Heart left ventricle (tissue), 16 donors: ENCODE results near the gene PLA2G2C. TPM values are rescaled to one million over a fixed set of nuclear protein-coding genes. Genes with fewer than 3 reads are reported as not detected.
"Not testable (repeated sequence)": the region's sequence is repeated elsewhere in the genome, so short reads cannot be mapped to it uniquely, and the experiment has no call there.

Experiments
- ATAC-seq, 4 donors: fragments of 200-7000 bp; cut with Tn5 transposase; one replicate each; pipeline ENCODE4 v1.9.1; 2020 to 2022; ENCODE audit warnings: moderate library complexity in 4 of 4, mild to moderate bottlenecking in 3 of 4, moderate number of reproducible peaks in 1 of 4
- DNase-seq, 5 donors: peaks; one replicate each; pipeline ENCODE4 v3.0.0-alpha.2; 2020
- H3K27ac ChIP-seq, 12 donors: fragments of 200-600 bp; sonication (generic) in 4 of 12; one replicate each; pipeline versions ENCODE4 v1.5.0 to v1.8.0; 2016 to 2022; ENCODE audit warnings: mild to moderate bottlenecking in 2 of 12
- H3K27me3 ChIP-seq, 9 donors: fragments of 200-600 bp; sonication (generic) in 2 of 9; one replicate each; pipeline versions ENCODE4 v1.5.1 to v1.8.0; 2016 to 2022; ENCODE audit warnings: mild to moderate bottlenecking in 3 of 9
- H3K36me3 ChIP-seq, 9 donors: fragments of 200-600 bp; sonication (generic) in 2 of 9; one replicate each; pipeline versions ENCODE4 v1.5.0 to v1.8.0; 2018 to 2022; ENCODE audit warnings: mild to moderate bottlenecking in 2 of 9
- H3K4me1 ChIP-seq, 12 donors: fragments of 200-600 bp; sonication (generic) in 4 of 12; one replicate each; pipeline versions ENCODE4 v1.5.0 to v1.8.0; 2016 to 2022; ENCODE audit warnings: mild to moderate bottlenecking in 3 of 12
- H3K4me3 ChIP-seq, 12 donors: fragments of 200-600 bp; sonication (generic) in 4 of 12; one replicate each; pipeline versions ENCODE4 v1.5.0 to v1.8.0; 2017 to 2022; ENCODE audit warnings: mild to moderate bottlenecking in 9 of 12, moderate library complexity in 4 of 12
- H3K9me3 ChIP-seq, 12 donors: fragments of 200-600 bp; sonication (generic) in 4 of 12; one replicate each; pipeline versions ENCODE4 v1.5.0 to v1.8.0; 2016 to 2022; ENCODE audit warnings: mild to moderate bottlenecking in 1 of 12
- CTCF ChIP-seq, 12 donors: fragments of 200-600 bp; sonication (generic) in 4 of 12; IDR thresholded peaks; one replicate each; pipeline versions ENCODE4 v1.5.0 to v1.8.0; 2018 to 2022; ENCODE audit warnings: antibody characterized with exemption in 12 of 12, mild to moderate bottlenecking in 5 of 12
- POLR2A ChIP-seq, 2 donors: fragments of 450-650 bp; IDR thresholded peaks; one replicate each; pipeline ENCODE4 v1.6.1; 2017; ENCODE audit warnings: antibody characterized with exemption in 2 of 2, mild to moderate bottlenecking in 2 of 2, moderate library complexity in 2 of 2
- WGBS, 4 donors: extraction: QIAGEN DNeasy Blood & Tissue Kit in 2 of 4; methylation state at CpG; one replicate each; pipeline versions ENCODE4 v1.1.5 to v1.1.7; 2013 to 2018; 5-methylcytosine and 5-hydroxymethylcytosine counted together
- intact Hi-C, 10 donors: fragments of 100-400 bp; cut with DNase I; formaldehyde crosslinking; loops; one replicate each; pipeline versions ENCODE4 v1.11.1 to v1.14.2; 2022
- polyA plus RNA-seq, 2 donors: library from polyadenylated mRNA; stranded (reverse); fragments of 200-250 nt; gene quantifications; one replicate each; pipeline ENCODE4 v1.2.3, GENCODE V29; 2013
- total RNA-seq, 9 donors: library from RNA; depleted of rRNA in 2 of 9; stranded (reverse); fragments of >200 nt in 2 of 9; fragmentation: NEBNext Ultra II Directional in 3 of 9; extraction: Animal tissue kit (Norgen Biotek cat#: 25700) in 3 of 9; gene quantifications; one replicate each; pipeline versions ENCODE4 v1.1.0 to v1.2.4, GENCODE V29; 2016 to 2023
- donor health status: ischemic (EF 13 %, LVEDD 7.1; RV severe dilation, severe dysfunction).
- donor health status: healthy with polysubstance abuse.
- donor health status: DM: no; HTN: yes; CAD: no.
- donor health status: DM: no; HTN: no; CAD: no.
- donor health status: ischemic (EF 25% LVEDD 6.9; RV normal size, moderate dysfunction).
- donor health status: ischemic (EF 25% LVEDD 5.7; RV mildly dilated, moderate dysfunction).
- donor health status: healthy.
- donor health status: DM: yes; HTN: yes; CAD: no.
- donor health status: ischemic (EF 35%, LVEDD 5.7; RV mildly dilated, moderate dysfunction).
- donor health status: nonischemic (EF 11% LVEDD 7.7; RV severe dilation, severe dysfunction).
- donor health status: DM: yes; HTN: yes; CAD: no.
- donor health status: PGD.
- donor health status: ischemic (EF 29% LVEDD 5.4; RV normal size, mild dysfunction).
- donor health status: nonischemic (EF 23%, LVEDD 6.1; RV moderate dilation, normal function).

Gene PLA2G2C
- total and polyA plus RNA-seq, 11 donors = 0.16 TPM; not detected in 10

GRCh38 chr1:20137604-20138003 lies 48.7 kb downstream of the PLA2G2C start:
- no peaks in the 10 kb centered on the region for H3K9me3 ChIP-seq
- no peaks in the 10 kb centered on the region for H3K27me3 ChIP-seq
- DNase-seq (no peak), ATAC-seq (no peak)
- 68 to 89% (median 79%) methylated on average over 1 of the region's 1 CpG for WGBS, 4 donors
- no peaks in the 10 kb centered on the region for H3K4me1 ChIP-seq
- intact Hi-C loops = no loop called here
- TF ChIP-seq POLR2A (IDR thresholded peaks at IDR 0.05) = no peak
- TF ChIP-seq CTCF (IDR thresholded peaks at IDR 0.05) = no peak
- no peak overlapping the region for H3K4me3 ChIP-seq
- no peaks in the 10 kb centered on the region for H3K36me3 ChIP-seq
- no peak overlapping the region for H3K27ac ChIP-seq

DNA sequence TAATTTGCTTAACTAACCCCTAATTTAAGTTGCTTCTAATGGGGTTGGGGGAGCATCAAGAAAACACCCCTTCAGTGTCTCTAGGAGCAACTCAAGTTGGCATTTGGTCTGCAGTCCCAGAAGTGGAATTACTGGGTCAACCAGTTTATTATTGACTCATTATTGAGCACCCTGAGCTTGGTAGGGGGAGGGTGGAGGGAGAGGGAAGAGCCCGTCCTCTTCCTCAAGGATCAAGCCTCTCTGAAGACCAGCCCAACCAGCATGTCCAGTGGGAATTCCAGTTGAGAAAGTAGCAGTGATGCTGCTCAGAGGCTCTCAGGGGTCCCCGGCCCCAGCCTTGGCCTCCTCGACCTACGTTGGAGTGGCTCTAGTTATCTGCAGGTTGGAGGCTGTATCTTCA lies 49.3 kb downstream of the PLA2G2C start:
- no peak for DNase-seq

GRCh38 chr1:20136249-20136648 lies 50.1 kb downstream of the PLA2G2C start:
- H3K4me3 ChIP-seq = no peak overlapping the region
- 84 to 95% (median 90%) methylated on average over 3 of the region's 3 CpGs for WGBS, 4 donors
- H3K27ac ChIP-seq = no peak overlapping the region
- no peaks in the 10 kb centered on the region for H3K4me1 ChIP-seq
- H3K9me3 ChIP-seq = no peaks in the 10 kb centered on the region
- ATAC-seq (no peak), DNase-seq (no peak)
- intact Hi-C loops = no loop called here
- TF ChIP-seq CTCF (IDR thresholded peaks at IDR 0.05) (no peak), POLR2A (IDR thresholded peaks at IDR 0.05) (no peak)
- no peaks in the 10 kb centered on the region for H3K27me3 ChIP-seq
- no peaks in the 10 kb centered on the region for H3K36me3 ChIP-seq

More for the DNA sequence above, 49.3 kb downstream of the PLA2G2C start:
- Histone ChIP-seq H3K4me1 (no peaks in the 10 kb centered on the region), H3K27me3 (no peaks in the 10 kb centered on the region), H3K9me3 (no peaks in the 10 kb centered on the region), H3K4me3 (no peak overlapping the region), H3K36me3 (no peaks in the 10 kb centered on the region), H3K27ac (no peak overlapping the region)
- no peak for ATAC-seq
- intact Hi-C loops = no loop called here
- WGBS, 4 donors = 89 to 100% (median 91%) methylated on average over 4 of the region's 4 CpGs
- no peak for TF ChIP-seq POLR2A (IDR thresholded peaks at IDR 0.05)

GRCh38 chr1:20134995-20135394 lies 51.3 kb downstream of the PLA2G2C start:
- no peaks in the 10 kb centered on the region for H3K4me1 ChIP-seq
- TF ChIP-seq POLR2A (IDR thresholded peaks at IDR 0.05) = no peak
- TF ChIP-seq CTCF (IDR thresholded peaks at IDR 0.05) = no peak
- no peaks in the 10 kb centered on the region for H3K27me3 ChIP-seq
- H3K9me3 ChIP-seq = peaks cover 0 to 4% (median 0%) of the 10 kb centered on the region in 12 donors
- no peak overlapping the region for H3K4me3 ChIP-seq
- DNase-seq = no peak
- intact Hi-C loops = no loop called here
- H3K36me3 ChIP-seq = no peaks in the 10 kb centered on the region
- no peak for ATAC-seq
- 84 to 90% (median 88%) methylated on average over 3 of the region's 3 CpGs for WGBS, 4 donors
- H3K27ac ChIP-seq = no peak overlapping the region

GRCh38 chr1:20130518-20130917 lies 55.8 kb downstream of the PLA2G2C start:
- H3K4me1 ChIP-seq, H3K36me3 ChIP-seq, H3K27ac ChIP-seq, H3K4me3 ChIP-seq, ATAC-seq, DNase-seq, H3K27me3 ChIP-seq, intact Hi-C loops: not testable (repeated sequence)
- peaks cover 0 to 10% (median 0%) of the 10 kb centered on the region in 12 donors for H3K9me3 ChIP-seq
- WGBS, 4 donors = 83 to 93% (median 90%) methylated on average over 3 of the region's 3 CpGs
